ENCODE measurements around the gene CMIP.

CMIP gene

GRCh38 chr16:81754858-81755257, 310.2 kb downstream of the CMIP start:
- H3K4me1 ChIP-seq (ENCODE audit: insufficient read depth, low read length): no peaks in the 10 kb centered on the region
- H3K27me3 ChIP-seq (ENCODE audit: insufficient read depth, low read length, poor library complexity): peaks cover 3% of the 10 kb centered on the region
- DNase-seq (no peak), ATAC-seq (ENCODE audit: insufficient read depth, low read depth) (no peak)
- H2AFZ ChIP-seq (ENCODE audit: low read depth, low read length): no peak overlapping the region
- H3K4me2 ChIP-seq (ENCODE audit: insufficient read depth, low read length): no peak overlapping the region
- no peaks in the 10 kb centered on the region for H3K36me3 ChIP-seq (ENCODE audit: insufficient read depth, low read length)
- no peaks in the 10 kb centered on the region for H4K20me1 ChIP-seq (ENCODE audit: insufficient read depth, low read length)
- no peak overlapping the region for H3K9ac ChIP-seq (ENCODE audit: low read depth, low read length)
- no peaks in the 10 kb centered on the region for H3K9me3 ChIP-seq (ENCODE audit: insufficient read depth, low read length, severe bottlenecking)
- TF ChIP-seq EZH2 (IDR thresholded peaks at IDR 0.05; ENCODE audit: borderline replicate concordance, low read depth, low read length, severe bottlenecking) (no peak), CTCF (IDR thresholded peaks at IDR 0.05; ENCODE audit: borderline replicate concordance, extremely low read depth, low read length, poor library complexity, severe bottlenecking) (no peak)
- H3K79me2 ChIP-seq (ENCODE audit: insufficient read depth, low read length): no peaks in the 10 kb centered on the region
- no peak overlapping the region for H3K27ac ChIP-seq (ENCODE audit: low read length)
- H3K4me3 ChIP-seq (ENCODE audit: low read depth in 1 of 2, low read length in 2 of 2): no peak overlapping the region

GRCh38 chr16:81755915-81756614, 311.5 kb downstream of the CMIP start:
- no peaks in the 10 kb centered on the region for H3K79me2 ChIP-seq (ENCODE audit: insufficient read depth, low read length)
- H3K27ac ChIP-seq (ENCODE audit: low read length): no peak overlapping the region
- TF ChIP-seq CTCF (IDR thresholded peaks at IDR 0.05; ENCODE audit: borderline replicate concordance, extremely low read depth, low read length, poor library complexity, severe bottlenecking) (no peak), EZH2 (IDR thresholded peaks at IDR 0.05; ENCODE audit: borderline replicate concordance, low read depth, low read length, severe bottlenecking) (no peak)
- no peak overlapping the region for H2AFZ ChIP-seq (ENCODE audit: low read depth, low read length)
- DNase-seq (no peak), ATAC-seq (ENCODE audit: insufficient read depth, low read depth) (no peak)
- no peak overlapping the region for H3K9ac ChIP-seq (ENCODE audit: low read depth, low read length)
- H3K4me2 ChIP-seq (ENCODE audit: insufficient read depth, low read length): no peak overlapping the region
- H3K27me3 ChIP-seq (ENCODE audit: insufficient read depth, low read length, poor library complexity): peaks cover 3% of the 10 kb centered on the region
- no peaks in the 10 kb centered on the region for H3K36me3 ChIP-seq (ENCODE audit: insufficient read depth, low read length)
- no peaks in the 10 kb centered on the region for H4K20me1 ChIP-seq (ENCODE audit: insufficient read depth, low read length)
- no peaks in the 10 kb centered on the region for H3K4me1 ChIP-seq (ENCODE audit: insufficient read depth, low read length)
- H3K9me3 ChIP-seq (ENCODE audit: insufficient read depth, low read length, severe bottlenecking): no peaks in the 10 kb centered on the region
- H3K4me3 ChIP-seq (ENCODE audit: low read depth in 1 of 2, low read length in 2 of 2): no peak overlapping the region

- Histone ChIP-seq H3K27ac (ENCODE audit: low read length) (no peak overlapping the region), H3K4me2 (ENCODE audit: insufficient read depth, low read length) (no peak overlapping the region), H3K4me1 (ENCODE audit: insufficient read depth, low read length) (no peaks in the 10 kb centered on the region), H3K27me3 (ENCODE audit: insufficient read depth, low read length, poor library complexity) (peaks cover 3% of the 10 kb centered on the region), H2AFZ (ENCODE audit: low read depth, low read length) (no peak overlapping the region), H3K4me3 (ENCODE audit: low read depth in 1 of 2, low read length in 2 of 2) (no peak overlapping the region), H3K79me2 (ENCODE audit: insufficient read depth, low read length) (no peaks in the 10 kb centered on the region), H4K20me1 (ENCODE audit: insufficient read depth, low read length) (no peaks in the 10 kb centered on the region), H3K36me3 (ENCODE audit: insufficient read depth, low read length) (no peaks in the 10 kb centered on the region), H3K9ac (ENCODE audit: low read depth, low read length) (no peak overlapping the region), H3K9me3 (ENCODE audit: insufficient read depth, low read length, severe bottlenecking) (no peaks in the 10 kb centered on the region)
- DNase-seq (no peak), ATAC-seq (ENCODE audit: insufficient read depth, low read depth) (no peak)
- no peak for TF ChIP-seq EZH2 (IDR thresholded peaks at IDR 0.05; ENCODE audit: borderline replicate concordance, low read depth, low read length, severe bottlenecking)
- no peak for TF ChIP-seq CTCF (IDR thresholded peaks at IDR 0.05; ENCODE audit: borderline replicate concordance, extremely low read depth, low read length, poor library complexity, severe bottlenecking)
Observed at GRCh38 chr16:81756615-81757356, 312.2 kb downstream of the CMIP start.
